ENCODE data around the gene KCNJ12.

DNA sequence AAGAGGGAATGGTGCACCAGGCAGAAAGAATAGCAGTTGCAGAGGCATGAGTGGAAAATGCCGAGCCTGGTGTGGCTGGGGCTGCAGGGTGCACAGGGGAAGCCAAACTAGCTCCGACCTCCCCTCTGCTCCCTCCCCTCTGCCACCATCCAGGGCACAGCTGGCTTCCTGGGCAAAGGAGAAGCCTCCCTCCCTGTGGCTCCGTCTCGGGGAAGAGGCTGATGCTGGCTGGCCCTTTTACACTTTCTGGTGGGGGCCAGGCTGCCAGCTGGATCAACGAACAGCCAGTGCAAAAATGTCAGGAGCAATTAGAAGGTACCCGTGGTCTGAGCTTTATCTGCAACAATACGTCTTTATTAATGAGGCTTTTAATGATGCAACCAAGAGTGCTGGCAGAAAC is 37.1 kb upstream of the KCNJ12 start:
- TF ChIP-seq CTCF (IDR thresholded peaks at IDR 0.05): no peak
- no peak for TF ChIP-seq POLR2A (IDR thresholded peaks at IDR 0.05)

Measured in Peyer's patch (tissue), 4 donors.